IMR-90 (cell line): Measurements from ENCODE around the gene CKS1B. TPM values are rescaled to one million over a fixed set of nuclear protein-coding genes. Genes with fewer than 3 reads are reported as not detected.
A peak's percentile ranks its signal among the peaks of the same experiment; 100 is the strongest.

Experiments
- ATAC-seq: fragments of 200-7000 bp; cut with Tn5 transposase; 2 replicates; pipeline ENCODE4 v1.9.1; 2020; ENCODE audit warnings: low read depth, mild to moderate bottlenecking, moderate library complexity
- BruUV-seq: library from RNA; stranded (reverse); fragments of 400-500 nt; replicated peaks from 2 replicates; lab custom pipeline; 2021; lab: Mats Ljungman, UMichigan
- CTCF ChIA-PET: fragments of 300-600 bp; formaldehyde crosslinking; extraction: SDS; loops from one replicate; lab custom pipeline; 2021; ENCODE audit warnings: antibody characterized with exemption; lab: Yijun Ruan, JAX
- POLR2A ChIA-PET: fragments of 300-600 bp; sonication (Branson Sonifier 250); formaldehyde crosslinking; loops from one replicate; lab custom pipeline; 2022; ENCODE audit warnings: antibody characterized with exemption; ENCODE audit not compliant: unreplicated experiment; lab: Charles Lee
- DNase-seq: peaks from one replicate; pipeline ENCODE4 v3.0.0; 2013
- H2AFZ ChIP-seq: replicated peaks from 2 replicates; pipeline ENCODE3; 2013; ENCODE audit warnings: low read length, mild to moderate bottlenecking; ENCODE audit not compliant: poor library complexity
- H2AK5ac ChIP-seq: 2 replicates; pipeline ENCODE4 v1.6.1; 2013; ENCODE audit warnings: low read depth, low read length, inconsistent platforms
- H2AK9ac ChIP-seq: replicated peaks from 2 replicates; pipeline ENCODE3; 2013; ENCODE audit warnings: mild to moderate bottlenecking, low read depth, low read length, moderate library complexity; ENCODE audit not compliant: poor library complexity
- H2BK120ac ChIP-seq: 2 replicates; pipeline ENCODE4 v1.6.1; 2013; ENCODE audit warnings: low read depth, low read length, inconsistent platforms
- H2BK15ac ChIP-seq: 3 replicates; pipeline ENCODE4 v1.6.1; 2013; ENCODE audit warnings: low read depth, low read length, inconsistent platforms
- H2BK20ac ChIP-seq: 2 replicates; pipeline ENCODE4 v1.6.1; 2013; ENCODE audit warnings: low read depth, mild to moderate bottlenecking, inconsistent platforms, low read length, moderate library complexity
- H2BK5ac ChIP-seq: 2 replicates; pipeline ENCODE4 v1.6.1; 2013; ENCODE audit warnings: mild to moderate bottlenecking, low read depth, low read length, inconsistent platforms; ENCODE audit not compliant: poor library complexity, severe bottlenecking
- H3K14ac ChIP-seq: replicated peaks from 2 replicates; pipeline ENCODE4 v1.6.1; 2013; ENCODE audit warnings: low read depth, low read length, inconsistent platforms
- H3K18ac ChIP-seq: 2 replicates; pipeline ENCODE4 v1.6.1; 2013; ENCODE audit warnings: low read depth, low read length, control low read depth
- H3K23ac ChIP-seq: 2 replicates; pipeline ENCODE4 v1.6.1; 2013; ENCODE audit warnings: low read depth, low read length, inconsistent platforms
- H3K27ac ChIP-seq: 2 replicates; pipeline ENCODE4 v1.5.1; 2013; ENCODE audit warnings: mild to moderate bottlenecking, control low read depth, low read length; ENCODE audit not compliant: insufficient read depth
- H3K27me3 ChIP-seq: 2 replicates; pipeline ENCODE4 v1.6.1; 2013; ENCODE audit warnings: low read length; ENCODE audit not compliant: control insufficient read depth, insufficient read depth
- H3K36me3 ChIP-seq: 2 replicates; pipeline ENCODE4 v1.6.1; 2013; ENCODE audit warnings: low read length, mixed read lengths; ENCODE audit not compliant: control insufficient read depth, insufficient read depth
- H3K4ac ChIP-seq: 2 replicates; pipeline ENCODE4 v1.6.1; 2013; ENCODE audit warnings: low read depth, low read length, inconsistent platforms
- H3K4me1 ChIP-seq: 2 replicates; pipeline ENCODE4 v1.6.1; 2013; ENCODE audit warnings: low read length, mixed read lengths; ENCODE audit not compliant: control insufficient read depth, insufficient read depth
- H3K4me2 ChIP-seq: 2 replicates; pipeline ENCODE4 v1.6.1; 2013; ENCODE audit warnings: low read depth, mild to moderate bottlenecking, control low read depth, low read length, moderate library complexity
- H3K4me3 ChIP-seq: 2 replicates; pipeline ENCODE4 v1.5.1; 2013; ENCODE audit warnings: low read depth, mild to moderate bottlenecking, control low read depth, low read length, moderate library complexity; ENCODE audit not compliant: insufficient read depth
- H3K56ac ChIP-seq: 2 replicates; pipeline ENCODE4 v1.6.1; 2013; ENCODE audit warnings: low read length, inconsistent platforms; ENCODE audit not compliant: insufficient read depth; ENCODE audit errors: extremely low read depth
- H3K79me1 ChIP-seq, 2 experiments: 2 replicates each; pipeline ENCODE4 v1.6.1; 2013; ENCODE audit warnings: low read length in 2 of 2, inconsistent platforms in 1 of 2, low read depth in 1 of 2
- H3K9ac ChIP-seq: 2 replicates; pipeline ENCODE4 v1.6.1; 2013; ENCODE audit warnings: low read depth, low read length, control low read depth
- H3K9me1 ChIP-seq: 2 replicates; pipeline ENCODE4 v1.6.1; 2013; ENCODE audit warnings: low read length, inconsistent platforms; ENCODE audit not compliant: insufficient read depth
- H3K9me3 ChIP-seq: 2 replicates; pipeline ENCODE4 v1.6.1; 2013; ENCODE audit warnings: low read length; ENCODE audit not compliant: control insufficient read depth, insufficient read depth
- H4K20me1 ChIP-seq: 2 replicates; pipeline ENCODE4 v1.6.1; 2013; ENCODE audit warnings: low read length, inconsistent platforms; ENCODE audit not compliant: insufficient read depth
- H4K5ac ChIP-seq: 2 replicates; pipeline ENCODE4 v1.6.1; 2013; ENCODE audit warnings: mild to moderate bottlenecking, low read depth, low read length, control low read depth
- H4K8ac ChIP-seq, 2 experiments: 2 replicates each; pipeline ENCODE4 v1.6.1; 2013; ENCODE audit warnings: low read depth in 2 of 2, low read length in 2 of 2, control low read depth in 1 of 2, inconsistent platforms in 1 of 2
- H4K91ac ChIP-seq: 2 replicates; pipeline ENCODE4 v1.6.1; 2013; ENCODE audit warnings: low read depth, low read length, inconsistent platforms; ENCODE audit not compliant: insufficient read depth
- BHLHE40 ChIP-seq: fragments of 150-350 bp; IDR thresholded peaks from 2 replicates; pipeline ENCODE4 v1.6.1; 2016; ENCODE audit warnings: mild to moderate bottlenecking, low read depth, low read length
- CHD1 ChIP-seq: IDR thresholded peaks from 2 replicates; pipeline ENCODE4 v1.6.1; 2012; ENCODE audit warnings: low read depth, low read length, improper control_type of control experiment
- MAFK ChIP-seq: IDR thresholded peaks from 2 replicates; pipeline ENCODE4 v1.6.1; 2012; ENCODE audit warnings: low read depth, low read length, improper control_type of control experiment
- MAZ ChIP-seq: IDR thresholded peaks from 2 replicates; pipeline ENCODE4 v1.6.1; 2012; ENCODE audit warnings: low read depth, mild to moderate bottlenecking, low read length, improper control_type of control experiment, moderate library complexity, borderline replicate concordance
- MXI1 ChIP-seq: IDR thresholded peaks from 2 replicates; pipeline ENCODE4 v1.6.1; 2012; ENCODE audit warnings: low read depth, mild to moderate bottlenecking, low read length, moderate library complexity, borderline replicate concordance
- NFE2L2 ChIP-seq: fragments of 150-350 bp; IDR thresholded peaks from 2 replicates; pipeline ENCODE4 v1.6.1; 2016; ENCODE audit warnings: low read depth, mild to moderate bottlenecking, low read length
- POLR2A ChIP-seq: IDR thresholded peaks from 2 replicates; pipeline ENCODE4 v1.6.1; 2012; ENCODE audit warnings: mild to moderate bottlenecking, low read depth, low read length
- RAD21 ChIP-seq: IDR thresholded peaks from 2 replicates; pipeline ENCODE4 v1.6.1; 2012; ENCODE audit warnings: low read length, improper control_type of control experiment
- RCOR1 ChIP-seq: IDR thresholded peaks from 2 replicates; pipeline ENCODE4 v1.6.1; 2012; ENCODE audit warnings: mild to moderate bottlenecking, low read length, improper control_type of control experiment; ENCODE audit not compliant: insufficient replicate concordance
- RFX5 ChIP-seq: IDR thresholded peaks from 2 replicates; pipeline ENCODE4 v1.8.0; 2012; ENCODE audit warnings: low read depth, mild to moderate bottlenecking, low read length, moderate library complexity
- SMC3 ChIP-seq: fragments of 150-350 bp; IDR thresholded peaks from 2 replicates; pipeline ENCODE4 v1.6.1; 2016; ENCODE audit warnings: low read depth, mild to moderate bottlenecking, antibody characterized with exemption, low read length, moderate library complexity
- WGBS, 2 experiments: methylation state at CpG; one replicate each; pipeline versions ENCODE4 v1.1.5 to v1.1.7; 2013; ENCODE audit warnings: missing lambda C conversion rate in 2 of 2; ENCODE audit not compliant: insufficient read length in 1 of 2; ENCODE audit errors: extremely low coverage in 2 of 2; 5-methylcytosine and 5-hydroxymethylcytosine counted together
- dilution Hi-C: fragments of 300-500 bp; cut with HindIII; formaldehyde crosslinking; loops from one replicate; pipeline ENCODE4 v1.14.3; 2018; ENCODE audit warnings: low sequenced_read_pairs; ENCODE audit not compliant: unreplicated experiment
- in situ Hi-C: fragments of 300-500 bp; cut with MboI; formaldehyde crosslinking; loops from 3 replicates; pipeline ENCODE4 v1.14.3; 2019; ENCODE audit warnings: low sequenced_read_pairs, inconsistent platforms, mixed read lengths
- intact Hi-C: fragments of 100-400 bp; cut with micrococcal nuclease; formaldehyde crosslinking; loops from 2 replicates; pipeline ENCODE4 v1.10.0; 2022
- polyA plus RNA-seq, 3 experiments: library from polyadenylated mRNA; depleted of rRNA; stranded (reverse); fragments of >200 nt; gene quantifications; 2 replicates each; pipeline ENCODE4 v1.2.3, GENCODE V29; 2012; ENCODE audit warnings: low replicate concordance in 1 of 3
- total RNA-seq: library from RNA; depleted of rRNA; stranded (reverse); fragments of >200 nt; gene quantifications from 2 replicates; pipeline ENCODE4 v1.2.3, GENCODE V29; 2012
- TF ChIP-seq, protein P1 (sequence below): fragments of 150-350 bp; IDR thresholded peaks from 2 replicates; pipeline ENCODE4 v1.6.1; 2016; ENCODE audit warnings: low read depth, mild to moderate bottlenecking, low read length, moderate library complexity, borderline replicate concordance
- TF ChIP-seq, protein P2 (sequence below): conservative IDR thresholded peaks from 2 replicates; pipeline ENCODE4 v1.5.1; 2012; ENCODE audit warnings: mild to moderate bottlenecking, low read depth, low read length, improper control_type of control experiment
- TF ChIP-seq, protein P3 (sequence below): fragments of 150-350 bp; IDR thresholded peaks from 2 replicates; pipeline ENCODE4 v1.6.1; 2017; ENCODE audit warnings: mild to moderate bottlenecking, antibody characterized with exemption, low read length, low read depth

CKS1B gene
- total and polyA plus RNA-seq, 2 of the 4 experiments (the other 2 are of a cell fraction): 140 to 195 TPM

DNA sequence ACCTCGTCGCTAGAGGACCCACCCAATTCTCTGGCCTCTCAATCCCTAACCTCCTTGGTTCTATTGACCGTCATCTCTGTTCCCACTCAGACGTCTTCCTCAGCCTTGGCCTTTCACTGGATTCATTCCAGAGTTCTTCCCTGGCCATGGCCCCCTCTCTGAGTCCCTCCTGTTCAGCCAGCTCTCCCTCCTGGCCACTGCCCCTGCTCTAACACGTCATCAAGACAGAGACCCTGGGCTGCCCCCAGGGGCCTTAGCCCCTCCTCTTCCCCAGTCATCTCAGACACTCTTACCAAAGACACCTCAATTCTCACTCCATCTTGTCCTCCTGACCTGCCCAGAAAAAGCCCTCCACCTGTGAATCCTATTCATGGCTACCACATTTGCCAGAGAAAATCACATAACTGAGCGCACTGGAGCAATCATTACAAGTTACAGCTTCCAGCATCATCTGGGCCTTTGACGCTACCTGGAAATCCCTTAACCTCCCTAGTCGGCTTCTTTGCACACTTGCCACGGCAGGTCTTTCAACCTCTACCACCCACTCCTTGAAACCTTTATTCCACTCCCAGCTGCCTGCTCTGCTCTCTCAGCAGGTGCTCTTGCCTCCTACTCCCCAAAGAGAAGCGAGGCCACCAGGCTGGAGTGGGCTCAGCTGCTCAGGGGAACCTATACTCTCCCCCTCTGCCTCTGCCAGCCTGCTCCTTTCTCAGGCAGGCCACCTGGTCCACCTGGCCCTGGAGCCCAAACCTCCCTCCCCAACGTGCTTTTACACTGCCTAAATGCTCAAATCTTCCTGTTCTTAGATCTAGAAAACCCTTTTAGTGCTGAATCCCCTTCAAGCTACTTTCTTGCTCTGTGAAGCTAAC lies 45.1 kb downstream of the CKS1B start:
- Histone ChIP-seq H4K20me1 (no peaks in the 10 kb centered on the region; the same call in 1 of the 2 replicates), H3K9me1 (peaks cover 2% of the 10 kb centered on the region; the same call in 1 of the 2 replicates), H3K56ac (no peak overlapping the region), H2AK9ac (peak overlapping the region; percentile 45), H2BK120ac (no peak overlapping the region), H3K4me1 (peaks cover 6% of the 10 kb centered on the region; the same call in 1 of the 2 replicates), H3K9me3 (no peaks in the 10 kb centered on the region), H3K4ac (no peak overlapping the region), H3K4me3 (no peak overlapping the region), H3K4me2 (no peak overlapping the region), H4K5ac (no peak overlapping the region), H2AK5ac (no peak overlapping the region), H3K9ac (no peak overlapping the region), H3K18ac (no peak overlapping the region), H3K79me1 (no peaks in the 10 kb centered on the region; a peak in 1 of 4 replicates), H2AFZ (no peak overlapping the region), H3K36me3 (peaks cover 16% of the 10 kb centered on the region; the same call in 1 of the 2 replicates), H3K27me3 (peaks cover 2% of the 10 kb centered on the region; the same call in 1 of the 2 replicates), H2BK5ac (no peak overlapping the region), H3K27ac (no peak overlapping the region), H2BK20ac (no peak overlapping the region), H3K23ac (no peak overlapping the region), H2BK15ac (no peak overlapping the region), H4K8ac (no peak overlapping the region), H4K91ac (no peak overlapping the region), H3K14ac (0 out of 2 replicates have a peak overlapping the region, but pooled peaks have one; percentile 14)
- ChIA-PET CTCF (interaction anchor here (0.5 to 1.1 kb wide), 2 partner anchors 20 to 423 kb away, joined by 3 to 4 read pairs; no protein-coding TSS in a partner anchor), POLR2A (no interaction called here)
- dilution Hi-C loops: no loop called here
- ATAC-seq: no peak
- in situ Hi-C loops: no loop called here
- BruUV-seq: no TSS peak
- WGBS, 2 experiments: 80% methylated on average over 9 of the region's 11 CpGs; no CpG with 5 or more reads in 1 of the 2 experiments
- intact Hi-C loops: no loop called here
- no peak for DNase-seq
- no peak for TF ChIP-seq POLR2A
- no peak for TF ChIP-seq RCOR1
- TF ChIP-seq, protein P1, sequence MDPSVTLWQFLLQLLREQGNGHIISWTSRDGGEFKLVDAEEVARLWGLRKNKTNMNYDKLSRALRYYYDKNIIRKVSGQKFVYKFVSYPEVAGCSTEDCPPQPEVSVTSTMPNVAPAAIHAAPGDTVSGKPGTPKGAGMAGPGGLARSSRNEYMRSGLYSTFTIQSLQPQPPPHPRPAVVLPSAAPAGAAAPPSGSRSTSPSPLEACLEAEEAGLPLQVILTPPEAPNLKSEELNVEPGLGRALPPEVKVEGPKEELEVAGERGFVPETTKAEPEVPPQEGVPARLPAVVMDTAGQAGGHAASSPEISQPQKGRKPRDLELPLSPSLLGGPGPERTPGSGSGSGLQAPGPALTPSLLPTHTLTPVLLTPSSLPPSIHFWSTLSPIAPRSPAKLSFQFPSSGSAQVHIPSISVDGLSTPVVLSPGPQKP: no peak
- no peak for TF ChIP-seq MXI1
- TF ChIP-seq NFE2L2: no peak
- no peak for TF ChIP-seq BHLHE40
- no peak for TF ChIP-seq MAFK
- no peak for TF ChIP-seq CHD1
- TF ChIP-seq RAD21: no peak
- no peak for TF ChIP-seq RFX5
- no peak for TF ChIP-seq MAZ
- TF ChIP-seq, protein P2, sequence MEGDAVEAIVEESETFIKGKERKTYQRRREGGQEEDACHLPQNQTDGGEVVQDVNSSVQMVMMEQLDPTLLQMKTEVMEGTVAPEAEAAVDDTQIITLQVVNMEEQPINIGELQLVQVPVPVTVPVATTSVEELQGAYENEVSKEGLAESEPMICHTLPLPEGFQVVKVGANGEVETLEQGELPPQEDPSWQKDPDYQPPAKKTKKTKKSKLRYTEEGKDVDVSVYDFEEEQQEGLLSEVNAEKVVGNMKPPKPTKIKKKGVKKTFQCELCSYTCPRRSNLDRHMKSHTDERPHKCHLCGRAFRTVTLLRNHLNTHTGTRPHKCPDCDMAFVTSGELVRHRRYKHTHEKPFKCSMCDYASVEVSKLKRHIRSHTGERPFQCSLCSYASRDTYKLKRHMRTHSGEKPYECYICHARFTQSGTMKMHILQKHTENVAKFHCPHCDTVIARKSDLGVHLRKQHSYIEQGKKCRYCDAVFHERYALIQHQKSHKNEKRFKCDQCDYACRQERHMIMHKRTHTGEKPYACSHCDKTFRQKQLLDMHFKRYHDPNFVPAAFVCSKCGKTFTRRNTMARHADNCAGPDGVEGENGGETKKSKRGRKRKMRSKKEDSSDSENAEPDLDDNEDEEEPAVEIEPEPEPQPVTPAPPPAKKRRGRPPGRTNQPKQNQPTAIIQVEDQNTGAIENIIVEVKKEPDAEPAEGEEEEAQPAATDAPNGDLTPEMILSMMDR: no peak
- TF ChIP-seq SMC3: no peak
- TF ChIP-seq, protein P3, sequence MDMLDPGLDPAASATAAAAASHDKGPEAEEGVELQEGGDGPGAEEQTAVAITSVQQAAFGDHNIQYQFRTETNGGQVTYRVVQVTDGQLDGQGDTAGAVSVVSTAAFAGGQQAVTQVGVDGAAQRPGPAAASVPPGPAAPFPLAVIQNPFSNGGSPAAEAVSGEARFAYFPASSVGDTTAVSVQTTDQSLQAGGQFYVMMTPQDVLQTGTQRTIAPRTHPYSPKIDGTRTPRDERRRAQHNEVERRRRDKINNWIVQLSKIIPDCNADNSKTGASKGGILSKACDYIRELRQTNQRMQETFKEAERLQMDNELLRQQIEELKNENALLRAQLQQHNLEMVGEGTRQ: no peak
